WTC11 (cell line): ENCODE measurements around the gene TNFRSF14. TPM values are rescaled to one million over a fixed set of nuclear protein-coding genes. Genes with fewer than 3 reads are reported as not detected.

Experiments used
- ATAC-seq: fragments of 200-7000 bp; cut with Tn5 transposase; 2 replicates; pipeline ENCODE4 v1.10.0; 2021; ENCODE audit warnings: mild to moderate bottlenecking, moderate library complexity
- CTCF ChIA-PET: fragments of 300-600 bp; sonication (Branson Sonifier 250); formaldehyde crosslinking; loops from one replicate; lab custom pipeline; 2021; ENCODE audit warnings: antibody characterized with exemption; lab: Charles Lee
- POLR2A ChIA-PET: fragments of 350-600 bp; sonication (Branson Sonifier 250); formaldehyde crosslinking; loops from one replicate; lab custom pipeline; 2021; ENCODE audit warnings: antibody characterized with exemption; lab: Charles Lee
- DNase-seq: peaks from one replicate; pipeline ENCODE4 v3.0.0; 2021; ENCODE audit warnings: low spot score
- H3K27ac Mint-ChIP-seq: 2 replicates; pipeline ENCODE4 v1.8.0; 2021; ENCODE audit warnings: mixed read lengths
- H3K27me3 Mint-ChIP-seq: 2 replicates; pipeline ENCODE4 v1.8.0; 2021; ENCODE audit warnings: low read depth, mild to moderate bottlenecking, moderate library complexity, mixed read lengths
- H3K36me3 Mint-ChIP-seq: 2 replicates; pipeline ENCODE4 v1.8.0; 2021; ENCODE audit warnings: mixed read lengths
- H3K4me1 Mint-ChIP-seq: 2 replicates; pipeline ENCODE4 v1.8.0; 2022; ENCODE audit warnings: mixed read lengths
- H3K4me3 Mint-ChIP-seq: 2 replicates; pipeline ENCODE4 v1.8.0; 2021; ENCODE audit warnings: mild to moderate bottlenecking, moderate library complexity, mixed read lengths
- H3K9me3 Mint-ChIP-seq: 2 replicates; pipeline ENCODE4 v1.8.0; 2021; ENCODE audit warnings: mixed read lengths
- CDX4 ChIP-seq: fragments of 250-450 bp; sonication (Bioruptor Pico); IDR thresholded peaks from 2 replicates; pipeline ENCODE4 v1.9.0; 2021; ENCODE audit warnings: moderate library complexity, mild to moderate bottlenecking, inconsistent platforms, borderline replicate concordance
- ERG ChIP-seq: fragments of 250-450 bp; sonication (Bioruptor Pico); IDR thresholded peaks from 2 replicates; pipeline ENCODE4 v1.8.0; 2021; ENCODE audit warnings: mild to moderate bottlenecking
- FOXK1 ChIP-seq: sonication (generic); formaldehyde crosslinking; IDR thresholded peaks from 2 replicates; pipeline ENCODE4 v1.8.0; 2022; ENCODE audit warnings: mild to moderate bottlenecking, moderate library complexity, missing genetic modification reagents
- GRHL2 ChIP-seq: fragments of 250-450 bp; sonication (Bioruptor Pico); IDR thresholded peaks from 2 replicates; pipeline ENCODE4 v1.8.0; 2022; ENCODE audit warnings: mild to moderate bottlenecking, moderate library complexity; ENCODE audit not compliant: insufficient replicate concordance, severe bottlenecking
- HMGA2 ChIP-seq: fragments of 250-450 bp; sonication (Bioruptor Pico); IDR thresholded peaks from 2 replicates; pipeline ENCODE4 v1.4.0; 2021; ENCODE audit warnings: mild to moderate bottlenecking, moderate library complexity
- RELA ChIP-seq: sonication (generic); formaldehyde crosslinking; IDR thresholded peaks from 2 replicates; pipeline ENCODE4 v1.8.1; 2022; ENCODE audit warnings: missing genetic modification reagents, mild to moderate bottlenecking, borderline replicate concordance
- SMAD3 ChIP-seq: sonication (generic); formaldehyde crosslinking; IDR thresholded peaks from 2 replicates; pipeline ENCODE4 v1.8.0; 2022; ENCODE audit warnings: missing genetic modification reagents, mild to moderate bottlenecking, borderline replicate concordance
- SMAD4 ChIP-seq: sonication (generic); formaldehyde crosslinking; IDR thresholded peaks from 2 replicates; pipeline ENCODE4 v1.8.0; 2022; ENCODE audit warnings: mild to moderate bottlenecking, missing genetic modification reagents
- USF2 ChIP-seq: sonication (generic); formaldehyde crosslinking; IDR thresholded peaks from 2 replicates; pipeline ENCODE4 v1.8.1; 2023; ENCODE audit warnings: mild to moderate bottlenecking, missing genetic modification reagents, moderate library complexity
- ZNF138 ChIP-seq: sonication (generic); formaldehyde crosslinking; conservative IDR thresholded peaks from 2 replicates; pipeline ENCODE4 v1.8.1; 2022; ENCODE audit warnings: mild to moderate bottlenecking, moderate library complexity, missing genetic modification reagents
- ZNF317 ChIP-seq: sonication (generic); formaldehyde crosslinking; IDR thresholded peaks from 2 replicates; pipeline ENCODE4 v1.8.1; 2023; ENCODE audit warnings: low read depth, mild to moderate bottlenecking, moderate library complexity, missing genetic modification reagents, borderline replicate concordance
- ZNF512 ChIP-seq: sonication (generic); formaldehyde crosslinking; IDR thresholded peaks from 2 replicates; pipeline ENCODE4 v1.8.1; 2022; ENCODE audit warnings: missing genetic modification reagents, borderline replicate concordance
- ZNF532 ChIP-seq: fragments of 250-450 bp; sonication (Bioruptor Pico); IDR thresholded peaks from 2 replicates; pipeline ENCODE4 v1.9.0; 2021; ENCODE audit warnings: mild to moderate bottlenecking, borderline replicate concordance
- total RNA-seq: library from RNA; stranded (reverse); gene quantifications from 3 replicates; pipeline ENCODE4 v1.2.3, GENCODE V29; 2021

Gene TNFRSF14
- total RNA-seq, 1 experiment from 2014 or later = 0.87 TPM

GRCh38 chr1:2558420-2558819 lies 2.2 kb downstream of the TNFRSF14 start:
- no peak overlapping the region for H3K4me3 Mint-ChIP-seq
- peaks cover 4% of the 10 kb centered on the region; the same call in 1 of the 2 replicates for H3K4me1 Mint-ChIP-seq
- no peak for ATAC-seq
- no peak overlapping the region for H3K27ac Mint-ChIP-seq
- TF ChIP-seq GRHL2 (no peak), ERG (CRISPR knock-in tag) (no peak), SMAD3 (no peak), CDX4 (CRISPR knock-in tag) (no peak), USF2 (CRISPR knock-in tag) (no peak), RELA (CRISPR knock-in tag) (no peak)
- TF ChIP-seq, all 79 proteins: peak for 0
- no peak for DNase-seq
- Mint-ChIP-seq H3K36me3 (no peaks in the 10 kb centered on the region), H3K9me3 (no peaks in the 10 kb centered on the region), H3K27me3 (no peaks in the 10 kb centered on the region)
- ChIA-PET CTCF (interaction anchor here (1.2 kb wide), 1 partner anchor 13 kb away, joined by 3 read pairs; no protein-coding TSS in a partner anchor), POLR2A (no interaction called here)

GRCh38 chr1:2558861-2559260 lies 2.7 kb downstream of the TNFRSF14 start:
- no peak for DNase-seq
- CTCF ChIA-PET = no interaction called here
- ATAC-seq = no peak
- Mint-ChIP-seq H3K27me3 (no peaks in the 10 kb centered on the region), H3K27ac (no peak overlapping the region), H3K9me3 (no peaks in the 10 kb centered on the region), H3K36me3 (no peaks in the 10 kb centered on the region), H3K4me1 (peaks cover 4% of the 10 kb centered on the region; the same call in 1 of the 2 replicates), H3K4me3 (no peak overlapping the region)
- TF ChIP-seq ERG (CRISPR knock-in tag) (no peak), ZNF512 (no peak), ZNF532 (CRISPR knock-in tag) (no peak)
- POLR2A ChIA-PET = no interaction called here

- ATAC-seq (no peak), DNase-seq (no peak)
- Mint-ChIP-seq H3K4me3 (no peak overlapping the region), H3K27me3 (no peaks in the 10 kb centered on the region), H3K9me3 (no peaks in the 10 kb centered on the region), H3K36me3 (no peaks in the 10 kb centered on the region), H3K27ac (no peak overlapping the region), H3K4me1 (peaks cover 4% of the 10 kb centered on the region; the same call in 1 of the 2 replicates)
- CTCF ChIA-PET = no interaction called here
- POLR2A ChIA-PET = no interaction called here
- TF ChIP-seq ZNF138 (CRISPR knock-in tag) = no peak
- no peak for TF ChIP-seq ZNF317
- TF ChIP-seq FOXK1 (CRISPR knock-in tag) = no peak
- no peak for TF ChIP-seq HMGA2 (CRISPR knock-in tag)
- TF ChIP-seq ZNF532 (CRISPR knock-in tag) = no peak
- no peak for TF ChIP-seq SMAD4
- no peak for TF ChIP-seq SMAD3
These were observed 3.5 kb downstream of the TNFRSF14 start for GRCh38 chr1:2559509-2560298.
